Large intestine (tissue), 3 donors: Measurements from ENCODE around the gene CCSER2. TPM values are rescaled to one million over a fixed set of nuclear protein-coding genes. Genes with fewer than 3 reads are reported as not detected.
"Not testable (repeated sequence)": the region's sequence is repeated elsewhere in the genome, so short reads cannot be mapped to it uniquely, and the experiment has no call there.

Source experiments
- DNase-seq, 2 donors: peaks; one replicate each; pipeline versions ENCODE4 v3.0.0 to v3.0.0-alpha.2; 2013
- H3K27ac ChIP-seq: one replicate; pipeline ENCODE4 v1.5.1; 2013; ENCODE audit warnings: low read length
- H3K27me3 ChIP-seq: 2 replicates; pipeline ENCODE4 v1.6.1; 2013; ENCODE audit warnings: low read length; ENCODE audit not compliant: control insufficient read depth, insufficient read depth
- H3K36me3 ChIP-seq: 2 replicates; pipeline ENCODE4 v1.6.1; 2013; ENCODE audit warnings: low read length; ENCODE audit not compliant: control insufficient read depth, insufficient read depth
- H3K4me1 ChIP-seq: one replicate; pipeline ENCODE4 v1.6.1; 2013; ENCODE audit warnings: low read length; ENCODE audit not compliant: control insufficient read depth, insufficient read depth
- H3K4me3 ChIP-seq: one replicate; pipeline ENCODE4 v1.5.1; 2013; ENCODE audit warnings: low read length
- H3K9me3 ChIP-seq: one replicate; pipeline ENCODE4 v1.6.1; 2013; ENCODE audit warnings: mild to moderate bottlenecking, low read depth, low read length, moderate library complexity; ENCODE audit not compliant: control insufficient read depth
- WGBS: methylation state at CpG from one replicate; pipeline ENCODE4 v1.1.5; 2013; ENCODE audit warnings: low lambda C conversion rate; ENCODE audit not compliant: insufficient coverage; 5-methylcytosine and 5-hydroxymethylcytosine counted together
- polyA plus RNA-seq: library from polyadenylated mRNA; unstranded; fragments of 120-200 nt; gene quantifications from one replicate; pipeline ENCODE4 v1.2.1, GENCODE V29; 2013

CCSER2 gene
- polyA plus RNA-seq, 1 donor, result 16.9 TPM

- Histone ChIP-seq H3K4me3 (no peak overlapping the region), H3K27ac (no peak overlapping the region), H3K36me3 (peaks cover 3% of the 10 kb centered on the region), H3K27me3 (no peaks in the 10 kb centered on the region), H3K9me3 (no peaks in the 10 kb centered on the region), H3K4me1 (no peaks in the 10 kb centered on the region)
- no peak for DNase-seq
- 100% methylated on average over 3 of the region's 5 CpGs for WGBS
Measured at GRCh38 chr10:84432891-84433290, 104.5 kb downstream of the CCSER2 start.

DNA sequence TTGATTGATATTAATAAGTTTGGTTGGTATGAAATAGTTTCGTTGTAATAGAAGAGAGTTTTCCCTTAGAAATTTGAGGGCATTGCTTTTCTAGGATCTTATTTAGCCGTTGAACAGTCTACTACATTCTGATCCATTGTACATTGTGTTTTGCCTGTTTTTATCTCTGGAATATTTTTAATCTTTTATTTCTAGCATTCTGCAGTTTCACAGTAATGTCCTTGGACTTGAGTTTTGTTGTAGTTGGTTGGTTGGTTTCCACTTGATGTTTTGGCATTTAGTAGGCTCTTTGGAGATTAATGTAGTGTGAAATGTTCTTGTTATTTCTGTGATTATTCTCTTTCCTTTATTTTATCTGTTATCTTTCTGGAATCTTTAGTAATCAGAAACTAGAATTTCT lies 112.4 kb downstream of the CCSER2 start:
- Histone ChIP-seq H3K9me3 (no peaks in the 10 kb centered on the region), H3K36me3 (peaks cover 3% of the 10 kb centered on the region), H3K4me1 (no peaks in the 10 kb centered on the region), H3K27me3 (no peaks in the 10 kb centered on the region), H3K4me3 (no peak overlapping the region), H3K27ac (no peak overlapping the region)
- DNase-seq, result no peak
- WGBS, result 27% methylated on average over 1 of the region's 2 CpGs

DNA sequence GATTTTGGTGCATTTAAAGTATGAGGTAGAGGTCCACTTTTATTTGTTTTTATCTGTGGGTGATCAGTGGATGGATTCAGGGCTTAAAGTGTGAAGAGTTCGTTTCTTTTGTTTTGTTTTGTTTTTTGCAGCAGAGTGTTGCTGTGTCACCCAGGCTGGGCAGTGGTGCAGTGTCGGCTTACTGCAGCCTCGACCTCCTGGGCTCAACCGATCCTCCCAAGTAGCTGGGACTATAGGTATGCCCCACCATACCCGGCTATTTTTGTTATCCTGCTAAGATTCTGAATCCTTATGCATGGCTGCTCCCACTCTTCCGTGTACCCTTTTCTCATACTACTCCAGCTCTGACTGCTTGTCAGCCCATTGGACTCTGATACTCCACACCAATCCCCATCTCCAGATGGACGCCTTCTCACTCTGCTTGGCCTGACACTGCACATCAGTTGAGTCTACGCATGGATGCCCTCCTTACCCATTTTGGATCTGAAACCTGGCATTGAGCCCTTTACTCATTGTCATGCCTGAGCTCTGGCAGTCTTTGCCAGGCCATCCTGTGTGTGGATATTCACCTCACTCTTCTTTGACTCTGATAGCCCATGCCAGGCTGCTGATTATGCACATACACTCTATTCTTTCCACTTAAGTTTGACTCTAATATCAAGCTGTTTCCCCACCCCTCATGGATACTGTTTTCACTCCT lies 119.5 kb downstream of the CCSER2 start:
- Histone ChIP-seq H3K36me3 (peaks cover 4% of the 10 kb centered on the region), H3K4me1 (no peaks in the 10 kb centered on the region), H3K27ac (no peak overlapping the region), H3K9me3 (no peaks in the 10 kb centered on the region), H3K4me3 (no peak overlapping the region), H3K27me3 (no peaks in the 10 kb centered on the region)
- 90% methylated on average over 2 of the region's 8 CpGs for WGBS
- no peak for DNase-seq

- H3K27ac ChIP-seq, DNase-seq, H3K4me3 ChIP-seq, H3K36me3 ChIP-seq, H3K9me3 ChIP-seq, H3K27me3 ChIP-seq, H3K4me1 ChIP-seq: not testable (repeated sequence)
- WGBS, result 100% methylated on average over 3 of the region's 7 CpGs
Measured at GRCh38 chr10:84449351-84449750, 121.0 kb downstream of the CCSER2 start.

DNA sequence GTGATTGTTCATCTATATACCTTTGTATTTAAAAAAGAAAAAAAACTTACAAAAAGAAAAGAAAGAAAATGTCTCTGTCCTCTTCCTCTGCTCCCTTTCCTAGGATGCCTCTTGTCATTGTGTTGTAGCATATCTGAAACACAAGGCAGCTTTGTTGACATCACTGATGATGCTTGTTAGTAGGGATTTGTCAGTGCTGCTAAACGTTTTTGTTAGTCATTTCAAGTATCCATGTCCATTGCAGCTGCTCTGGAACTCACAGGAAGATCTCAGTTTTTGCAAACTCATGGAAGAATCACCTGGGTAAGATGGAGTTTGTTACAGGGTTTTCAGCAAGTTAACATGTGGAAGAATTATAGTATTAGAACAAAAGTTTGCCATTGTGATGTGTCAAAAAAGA lies 123.6 kb downstream of the CCSER2 start:
- no peak for DNase-seq
- Histone ChIP-seq H3K9me3 (no peaks in the 10 kb centered on the region), H3K27ac (no peak overlapping the region), H3K36me3 (peaks cover 6% of the 10 kb centered on the region), H3K4me3 (no peak overlapping the region), H3K27me3 (no peaks in the 10 kb centered on the region), H3K4me1 (no peaks in the 10 kb centered on the region)
- 33% methylated on average over 1 of the region's 1 CpG for WGBS

DNA sequence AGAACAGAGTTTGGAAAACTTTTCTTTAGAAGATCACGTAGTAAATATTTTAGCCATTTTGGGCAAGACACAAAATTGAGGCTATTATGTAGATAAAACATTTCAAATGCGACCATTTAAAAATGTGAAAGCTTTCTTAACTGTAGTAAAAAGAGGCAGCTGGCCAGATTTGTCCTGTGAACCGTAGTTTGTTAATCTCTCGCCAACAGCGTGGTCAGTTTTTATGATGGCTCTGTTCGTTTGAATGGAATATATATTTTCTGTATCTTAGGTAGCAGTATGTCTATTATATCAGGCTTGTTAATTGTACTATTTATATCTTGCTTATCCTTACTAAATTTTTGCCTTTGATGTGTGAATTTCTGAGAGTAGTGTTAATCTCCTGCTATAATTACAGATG lies 124.9 kb downstream of the CCSER2 start:
- Histone ChIP-seq H3K4me3 (no peak overlapping the region), H3K27me3 (no peaks in the 10 kb centered on the region), H3K27ac (no peak overlapping the region), H3K9me3 (no peaks in the 10 kb centered on the region), H3K36me3 (peaks cover 2% of the 10 kb centered on the region), H3K4me1 (no peaks in the 10 kb centered on the region)
- DNase-seq, result no peak
- WGBS, result 100% methylated on average over 3 of the region's 6 CpGs

DNA sequence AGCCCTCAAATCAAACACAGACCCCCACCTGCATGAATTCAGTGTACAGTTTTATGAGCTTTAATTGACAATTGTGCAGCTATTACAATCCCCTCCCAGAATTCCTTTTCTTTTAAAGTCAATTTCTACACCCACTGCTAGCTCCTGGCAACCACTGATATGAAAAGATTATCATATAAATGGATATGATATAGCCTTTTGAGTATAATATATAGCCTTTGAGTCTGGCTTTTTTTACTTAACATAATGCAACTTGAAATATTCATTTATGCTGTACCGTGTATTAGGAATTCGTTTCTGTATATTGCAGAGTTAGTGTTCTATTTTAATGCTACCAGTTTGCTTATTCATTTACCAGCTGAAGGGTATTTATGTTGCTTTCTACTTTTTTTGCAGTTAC lies 127.7 kb downstream of the CCSER2 start:
- peaks cover 2% of the 10 kb centered on the region for H3K36me3 ChIP-seq
- WGBS, result 94% methylated on average over 2 of the region's 2 CpGs
- H3K27ac ChIP-seq, result no peak overlapping the region
- H3K9me3 ChIP-seq, result peaks cover 5% of the 10 kb centered on the region
- H3K4me1 ChIP-seq, result no peaks in the 10 kb centered on the region
- H3K27me3 ChIP-seq, result no peaks in the 10 kb centered on the region
- H3K4me3 ChIP-seq, result no peak overlapping the region
- no peak for DNase-seq

- Histone ChIP-seq H3K36me3 (peaks cover 2% of the 10 kb centered on the region), H3K4me3 (no peak overlapping the region), H3K9me3 (peaks cover 5% of the 10 kb centered on the region), H3K27ac (no peak overlapping the region), H3K27me3 (no peaks in the 10 kb centered on the region), H3K4me1 (no peaks in the 10 kb centered on the region)
- no peak for DNase-seq
Measured at GRCh38 chr10:84460520-84460919, 132.1 kb downstream of the CCSER2 start.

- Histone ChIP-seq H3K27me3 (no peaks in the 10 kb centered on the region), H3K4me1 (no peaks in the 10 kb centered on the region), H3K36me3 (peaks cover 6% of the 10 kb centered on the region), H3K9me3 (no peaks in the 10 kb centered on the region), H3K27ac (no peak overlapping the region), H3K4me3 (no peak overlapping the region)
- peak in 1 of 2 donors; percentile 4 for DNase-seq
- WGBS, result 71% methylated on average over 1 of the region's 1 CpG
Measured at GRCh38 chr10:84469470-84469869, 141.1 kb downstream of the CCSER2 start.

GRCh38 chr10:84473136-84473535 lies 144.7 kb downstream of the CCSER2 start:
- Histone ChIP-seq H3K4me3 (no peak overlapping the region), H3K27ac (no peak overlapping the region), H3K36me3 (no peaks in the 10 kb centered on the region), H3K27me3 (no peaks in the 10 kb centered on the region), H3K9me3 (no peaks in the 10 kb centered on the region), H3K4me1 (no peaks in the 10 kb centered on the region)
- WGBS, result 80% methylated on average over 3 of the region's 3 CpGs
- no peak for DNase-seq

DNA sequence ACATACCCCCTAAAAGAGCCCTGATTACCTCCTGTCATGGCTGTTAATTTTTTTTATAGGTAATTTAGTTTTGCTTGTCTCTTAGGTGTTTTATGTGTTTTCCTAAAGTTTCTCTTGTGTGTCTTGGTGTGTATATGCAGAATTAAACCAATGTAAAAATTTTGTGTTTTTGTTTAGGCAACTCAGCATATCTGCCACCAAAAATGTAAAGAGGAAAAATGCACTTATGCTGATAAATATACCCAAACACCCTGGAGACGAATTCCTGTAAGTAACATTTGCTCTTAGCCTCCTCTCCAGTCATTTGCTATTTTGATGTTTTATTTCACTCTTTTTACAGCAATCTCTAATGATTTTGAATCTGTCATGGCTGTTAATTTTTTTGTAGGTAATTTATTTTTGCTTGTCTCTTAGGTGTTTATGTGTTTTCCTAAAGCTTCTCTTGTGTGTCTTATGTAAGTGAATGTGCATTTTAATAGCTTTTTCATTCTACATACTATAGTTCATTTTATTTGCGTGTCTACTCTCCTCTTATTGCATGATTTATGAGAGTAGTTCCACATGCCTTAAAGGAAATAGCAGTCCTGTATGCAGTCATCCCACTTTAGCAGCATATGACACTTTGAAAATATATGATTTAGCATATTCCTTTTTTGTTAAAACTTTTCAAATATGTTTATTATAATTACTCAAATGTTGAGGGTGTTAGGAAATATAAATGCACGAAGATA lies 149.2 kb downstream of the CCSER2 start:
- H3K36me3 ChIP-seq, result no peaks in the 10 kb centered on the region
- WGBS, result 100% methylated on average over 2 of the region's 3 CpGs
- H3K4me3 ChIP-seq, result no peak overlapping the region
- H3K27me3 ChIP-seq, result no peaks in the 10 kb centered on the region
- DNase-seq, result no peak
- no peaks in the 10 kb centered on the region for H3K4me1 ChIP-seq
- H3K9me3 ChIP-seq, result no peaks in the 10 kb centered on the region
- H3K27ac ChIP-seq, result no peak overlapping the region
